H1 (cell line): Measurements from ENCODE around the gene PLXNA4.

Experiments
- CBX8 ChIP-seq: fragments of 300-800, 300-1000 bp; sonication (generic); IDR thresholded peaks from 2 replicates; pipeline ENCODE4 v1.7.1; 2016; ENCODE audit warnings: low read depth, low read length, borderline replicate concordance
- CTCF ChIP-seq, 3 experiments: IDR thresholded peaks; 1 replicate in 2 of 3; 2 replicates in 1 of 3; pipeline versions ENCODE4 v1.5.1 to v1.6.1; 2011; ENCODE audit warnings: low read length in 3 of 3, mild to moderate bottlenecking in 3 of 3, inconsistent platforms in 2 of 3, low read depth in 1 of 3, moderate library complexity in 1 of 3; ENCODE audit not compliant: insufficient read depth in 1 of 3; ENCODE audit errors: control extremely low read depth in 1 of 3
- POLR2A ChIP-seq, 2 experiments: IDR thresholded peaks; 1 replicate in 1 of 2; 2 replicates in 1 of 2; pipeline ENCODE4 v1.6.1; 2011; ENCODE audit warnings: low read depth in 2 of 2, low read length in 2 of 2, mild to moderate bottlenecking in 2 of 2; ENCODE audit errors: control extremely low read depth in 1 of 2
- POLR2AphosphoS5 ChIP-seq: IDR thresholded peaks from 2 replicates; pipeline ENCODE4 v1.6.1; 2011; ENCODE audit warnings: low read depth, low read length
- RAD21 ChIP-seq, 2 experiments: IDR thresholded peaks in 1 of 2; conservative IDR thresholded peaks in 1 of 2; 2 replicates each; pipeline ENCODE4 v1.6.1; 2011; ENCODE audit warnings: low read depth in 2 of 2, low read length in 2 of 2, improper control_type of control experiment in 1 of 2, inconsistent platforms in 1 of 2, mild to moderate bottlenecking in 1 of 2, moderate library complexity in 1 of 2
- SIN3A ChIP-seq, 2 experiments: IDR thresholded peaks in 1 of 2; conservative IDR thresholded peaks in 1 of 2; 2 replicates each; pipeline ENCODE4 v1.6.1; 2011 to 2012; ENCODE audit warnings: low read length in 2 of 2, improper control_type of control experiment in 1 of 2, low read depth in 1 of 2, mild to moderate bottlenecking in 1 of 2
- SP2 ChIP-seq: IDR thresholded peaks from 2 replicates; pipeline ENCODE4 v1.6.1; 2012; ENCODE audit warnings: mild to moderate bottlenecking, low read length, inconsistent platforms
- TAF7 ChIP-seq: optimal IDR thresholded peaks from 2 replicates; pipeline ENCODE3; 2011; ENCODE audit warnings: low read depth, mild to moderate bottlenecking, inconsistent platforms, low read length, moderate library complexity, borderline replicate concordance

DNA sequence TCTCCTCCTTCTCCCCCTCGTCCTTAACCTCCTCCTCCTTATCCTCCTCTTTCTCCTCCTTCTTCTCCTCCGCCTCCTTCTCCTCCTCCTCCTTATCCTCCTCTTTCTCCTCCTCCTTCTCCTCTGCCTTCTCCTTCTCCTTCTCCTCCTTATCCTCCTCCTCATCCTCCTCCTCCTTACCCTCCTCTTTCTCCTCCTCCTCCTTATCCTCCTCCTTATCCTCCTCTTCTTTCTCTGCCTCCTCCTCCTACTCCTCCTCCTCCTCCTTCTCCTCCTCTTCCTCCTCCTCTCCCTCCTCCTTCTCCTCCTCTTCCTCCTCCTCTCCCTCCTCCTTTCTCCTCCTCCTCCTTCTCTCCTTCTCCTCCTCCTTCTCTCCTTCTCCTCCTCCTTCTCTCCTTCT lies 14.5 kb downstream of the PLXNA4 start:
- TF ChIP-seq RAD21 (IDR thresholded peaks at IDR 0.05 in 1 of 2, conservative IDR thresholded peaks at IDR 0.05 in 1 of 2; ENCODE audit: low read depth in 2 of 2, low read length in 2 of 2) (no peak), SIN3A (conservative IDR thresholded peaks at IDR 0.05 in 1 of 2, IDR thresholded peaks at IDR 0.05 in 1 of 2; ENCODE audit: low read depth in 1 of 2, low read length in 2 of 2) (no peak), POLR2AphosphoS5 (no peak), SP2 (no peak), CTCF (IDR thresholded peaks at IDR 0.05; ENCODE audit: control extremely low read depth in 1 of 3, insufficient read depth in 1 of 3, low read depth in 1 of 3, low read length in 3 of 3) (no peak), POLR2A (IDR thresholded peaks at IDR 0.05; ENCODE audit: control extremely low read depth in 1 of 2, low read depth in 2 of 2, low read length in 2 of 2) (no peak), CBX8 (no peak), TAF7 (no peak)
